KOPT-K1 (cell line): ENCODE data around the gene SSU72.

Experiments
- H3K27ac ChIP-seq: fragments of 200-600 bp; sonication (generic); 2 replicates; pipeline ENCODE4 v1.5.1; 2016; ENCODE audit warnings: antibody characterized with exemption, mild to moderate bottlenecking, low read depth, low read length; ENCODE audit not compliant: poor library complexity, severe bottlenecking
- H3K36me3 ChIP-seq: fragments of 200-600 bp; sonication (generic); 2 replicates; pipeline ENCODE4 v1.5.1; 2017; ENCODE audit warnings: antibody characterized with exemption, mild to moderate bottlenecking, low read length, moderate library complexity; ENCODE audit not compliant: insufficient read depth
- H3K9me3 ChIP-seq: fragments of 200-600 bp; sonication (generic); 2 replicates; pipeline ENCODE4 v1.5.1; 2017; ENCODE audit warnings: antibody characterized with exemption, low read length, mild to moderate bottlenecking; ENCODE audit not compliant: insufficient read depth, poor library complexity, severe bottlenecking

SSU72 gene

GRCh38 chr1:1574721-1575537 is at the start of gene SSU72:
Gene SSU72 (minus strand): TSS chr1:1574863. CDS start chr1:1574557, 306 bp downstream.
- peaks cover 24% of the 10 kb centered on the region for H3K36me3 ChIP-seq
- peak within 1 kb of the TSS; percentile 88 for H3K27ac ChIP-seq
- no peaks in the 10 kb centered on the region for H3K9me3 ChIP-seq

GRCh38 chr1:1623631-1624442 is 49.2 kb upstream of the SSU72 start:
- no peak overlapping the region for H3K27ac ChIP-seq
- no peaks in the 10 kb centered on the region for H3K36me3 ChIP-seq
- H3K9me3 ChIP-seq = no peaks in the 10 kb centered on the region

GRCh38 chr1:1623181-1623630 is 48.5 kb upstream of the SSU72 start:
- Histone ChIP-seq H3K9me3 (no peaks in the 10 kb centered on the region), H3K27ac (no peak overlapping the region), H3K36me3 (0 out of 2 replicates have a peak, but pooled peaks cover 5% of the 10 kb centered on the region)

GRCh38 chr1:1622788-1623094 is 48.1 kb upstream of the SSU72 start:
- no peaks in the 10 kb centered on the region for H3K9me3 ChIP-seq
- no peak overlapping the region for H3K27ac ChIP-seq
- peaks cover 9% of the 10 kb centered on the region; the same call in 1 of the 2 replicates for H3K36me3 ChIP-seq

- peaks cover 11% of the 10 kb centered on the region; the same call in 1 of the 2 replicates for H3K36me3 ChIP-seq
- H3K9me3 ChIP-seq = no peaks in the 10 kb centered on the region
- no peak overlapping the region for H3K27ac ChIP-seq
These were observed 47.5 kb upstream of the SSU72 start for GRCh38 chr1:1622010-1622787.

GRCh38 chr1:1621173-1622009 is 46.7 kb upstream of the SSU72 start:
- Histone ChIP-seq H3K36me3 (peaks cover 11% of the 10 kb centered on the region; the same call in 1 of the 2 replicates), H3K27ac (no peak overlapping the region), H3K9me3 (no peaks in the 10 kb centered on the region)

- Histone ChIP-seq H3K27ac (no peak overlapping the region), H3K9me3 (no peaks in the 10 kb centered on the region), H3K36me3 (peaks cover 11% of the 10 kb centered on the region; the same call in 1 of the 2 replicates)
These were observed 45.9 kb upstream of the SSU72 start for GRCh38 chr1:1620433-1621139.

- Histone ChIP-seq H3K9me3 (no peaks in the 10 kb centered on the region), H3K27ac (no peak overlapping the region), H3K36me3 (peaks cover 11% of the 10 kb centered on the region; the same call in 1 of the 2 replicates)
These were observed 45.3 kb upstream of the SSU72 start for GRCh38 chr1:1619917-1620361.

GRCh38 chr1:1618396-1619068 is 43.9 kb upstream of the SSU72 start:
- Histone ChIP-seq H3K36me3 (peaks cover 11% of the 10 kb centered on the region; the same call in 1 of the 2 replicates), H3K27ac (no peak overlapping the region)

GRCh38 chr1:1617925-1618324 is 43.3 kb upstream of the SSU72 start:
- H3K9me3 ChIP-seq = no peaks in the 10 kb centered on the region
- H3K27ac ChIP-seq = no peak overlapping the region
- peaks cover 11% of the 10 kb centered on the region; the same call in 1 of the 2 replicates for H3K36me3 ChIP-seq

More at GRCh38 chr1:1618396-1619068, 43.9 kb upstream of the SSU72 start:
- H3K9me3 ChIP-seq = no peaks in the 10 kb centered on the region

- no peak overlapping the region for H3K27ac ChIP-seq
- H3K36me3 ChIP-seq = peaks cover 11% of the 10 kb centered on the region; the same call in 1 of the 2 replicates
- H3K9me3 ChIP-seq = no peaks in the 10 kb centered on the region
These were observed 42.9 kb upstream of the SSU72 start for GRCh38 chr1:1617516-1617915.

GRCh38 chr1:1616838-1617237 is 42.2 kb upstream of the SSU72 start:
- H3K9me3 ChIP-seq = no peaks in the 10 kb centered on the region
- H3K27ac ChIP-seq = no peak overlapping the region
- peaks cover 11% of the 10 kb centered on the region; the same call in 1 of the 2 replicates for H3K36me3 ChIP-seq
